ENCODE results near the gene PDLIM5.

PDLIM5 gene

DNA sequence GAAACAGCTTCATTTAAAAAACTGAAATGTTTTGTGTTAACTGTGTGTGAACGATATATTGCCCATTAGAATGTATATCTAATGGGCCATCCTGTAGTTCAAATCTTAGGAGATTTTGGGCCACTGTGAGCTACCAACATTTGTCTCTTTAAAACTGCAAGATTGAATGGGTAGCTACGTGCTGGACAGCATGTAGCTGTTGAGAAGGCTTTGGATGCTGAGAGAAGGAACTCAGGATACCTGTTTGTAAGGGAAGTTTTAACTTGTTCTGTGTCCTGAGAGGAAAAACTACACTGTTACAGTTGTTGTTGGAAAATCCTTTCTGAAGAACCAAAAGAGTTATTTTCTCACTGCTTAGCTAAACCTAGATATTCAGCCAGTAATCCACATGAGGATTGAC lies 45.9 kb downstream of the PDLIM5 start:
- Histone ChIP-seq H3K9me2 (replicated peaks; ENCODE audit: low read depth, low read length) (no peaks in the 10 kb centered on the region), H3K36me3 (ENCODE audit: insufficient read depth, low read length) (no peaks in the 10 kb centered on the region), H3K4me3 (ENCODE audit: low read length, poor library complexity, severe bottlenecking) (no peak overlapping the region), H4K20me1 (ENCODE audit: insufficient read depth, low read length, poor library complexity, severe bottlenecking) (no peaks in the 10 kb centered on the region), H3K4me2 (ENCODE audit: low read depth, low read length, poor library complexity, severe bottlenecking) (no peak overlapping the region), H2AFZ (ENCODE audit: low read length) (no peak overlapping the region), H3K9me3 (ENCODE audit: insufficient read depth, low read depth, low read length) (no peaks in the 10 kb centered on the region; the same call in 1 of the 2 replicates), H3K9ac (ENCODE audit: low read depth, low read length, poor library complexity, severe bottlenecking) (no peak overlapping the region), H3K79me2 (ENCODE audit: insufficient read depth, low read length) (peaks cover 7% of the 10 kb centered on the region; the same call in 1 of the 2 replicates), H3F3A (ENCODE audit: low read depth) (no peaks in the 10 kb centered on the region), H3K4me1 (ENCODE audit: insufficient read depth, low read length, poor library complexity, severe bottlenecking) (no peaks in the 10 kb centered on the region), H3K27me3 (ENCODE audit: insufficient read depth, low read length, poor library complexity, severe bottlenecking) (no peaks in the 10 kb centered on the region)
- TF ChIP-seq EZH2phosphoT487 (IDR thresholded peaks at IDR 0.05; ENCODE audit: borderline replicate concordance): no peak
- TF ChIP-seq, protein P1, sequence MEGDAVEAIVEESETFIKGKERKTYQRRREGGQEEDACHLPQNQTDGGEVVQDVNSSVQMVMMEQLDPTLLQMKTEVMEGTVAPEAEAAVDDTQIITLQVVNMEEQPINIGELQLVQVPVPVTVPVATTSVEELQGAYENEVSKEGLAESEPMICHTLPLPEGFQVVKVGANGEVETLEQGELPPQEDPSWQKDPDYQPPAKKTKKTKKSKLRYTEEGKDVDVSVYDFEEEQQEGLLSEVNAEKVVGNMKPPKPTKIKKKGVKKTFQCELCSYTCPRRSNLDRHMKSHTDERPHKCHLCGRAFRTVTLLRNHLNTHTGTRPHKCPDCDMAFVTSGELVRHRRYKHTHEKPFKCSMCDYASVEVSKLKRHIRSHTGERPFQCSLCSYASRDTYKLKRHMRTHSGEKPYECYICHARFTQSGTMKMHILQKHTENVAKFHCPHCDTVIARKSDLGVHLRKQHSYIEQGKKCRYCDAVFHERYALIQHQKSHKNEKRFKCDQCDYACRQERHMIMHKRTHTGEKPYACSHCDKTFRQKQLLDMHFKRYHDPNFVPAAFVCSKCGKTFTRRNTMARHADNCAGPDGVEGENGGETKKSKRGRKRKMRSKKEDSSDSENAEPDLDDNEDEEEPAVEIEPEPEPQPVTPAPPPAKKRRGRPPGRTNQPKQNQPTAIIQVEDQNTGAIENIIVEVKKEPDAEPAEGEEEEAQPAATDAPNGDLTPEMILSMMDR (conservative IDR thresholded peaks at IDR 0.05; ENCODE audit: low read length): no peak

GRCh38 chr4:94498502-94498901 lies 46.8 kb downstream of the PDLIM5 start:
- Histone ChIP-seq H3K36me3 (ENCODE audit: insufficient read depth, low read length) (no peaks in the 10 kb centered on the region), H3K9me2 (replicated peaks; ENCODE audit: low read depth, low read length) (no peaks in the 10 kb centered on the region), H3K79me2 (ENCODE audit: insufficient read depth, low read length) (peaks cover 4% of the 10 kb centered on the region; the same call in 1 of the 2 replicates), H3K9me3 (ENCODE audit: insufficient read depth, low read depth, low read length) (no peaks in the 10 kb centered on the region; the same call in 1 of the 2 replicates), H3K9ac (ENCODE audit: low read depth, low read length, poor library complexity, severe bottlenecking) (no peak overlapping the region), H3K4me3 (ENCODE audit: low read length, poor library complexity, severe bottlenecking) (no peak overlapping the region), H3K4me1 (ENCODE audit: insufficient read depth, low read length, poor library complexity, severe bottlenecking) (no peaks in the 10 kb centered on the region), H2AFZ (ENCODE audit: low read length) (no peak overlapping the region), H3K27me3 (ENCODE audit: insufficient read depth, low read length, poor library complexity, severe bottlenecking) (no peaks in the 10 kb centered on the region), H3F3A (ENCODE audit: low read depth) (no peaks in the 10 kb centered on the region), H3K4me2 (ENCODE audit: low read depth, low read length, poor library complexity, severe bottlenecking) (no peak overlapping the region), H4K20me1 (ENCODE audit: insufficient read depth, low read length, poor library complexity, severe bottlenecking) (no peaks in the 10 kb centered on the region)
- TF ChIP-seq EZH2phosphoT487 (IDR thresholded peaks at IDR 0.05; ENCODE audit: borderline replicate concordance): no peak
- TF ChIP-seq, protein P1 (conservative IDR thresholded peaks at IDR 0.05; ENCODE audit: low read length): no peak

- TF ChIP-seq, protein P1 (conservative IDR thresholded peaks at IDR 0.05; ENCODE audit: low read length): no peak
- TF ChIP-seq EZH2phosphoT487 (IDR thresholded peaks at IDR 0.05; ENCODE audit: borderline replicate concordance): no peak
- Histone ChIP-seq H3K9me3 (ENCODE audit: insufficient read depth, low read depth, low read length) (no peaks in the 10 kb centered on the region; the same call in 1 of the 2 replicates), H3F3A (ENCODE audit: low read depth) (no peaks in the 10 kb centered on the region), H3K4me3 (ENCODE audit: low read length, poor library complexity, severe bottlenecking) (no peak overlapping the region), H3K79me2 (ENCODE audit: insufficient read depth, low read length) (peaks cover 5% of the 10 kb centered on the region; the same call in 1 of the 2 replicates), H3K36me3 (ENCODE audit: insufficient read depth, low read length) (no peaks in the 10 kb centered on the region), H3K9me2 (replicated peaks; ENCODE audit: low read depth, low read length) (no peaks in the 10 kb centered on the region), H3K9ac (ENCODE audit: low read depth, low read length, poor library complexity, severe bottlenecking) (no peak overlapping the region), H2AFZ (ENCODE audit: low read length) (no peak overlapping the region), H3K4me2 (ENCODE audit: low read depth, low read length, poor library complexity, severe bottlenecking) (no peak overlapping the region), H4K20me1 (ENCODE audit: insufficient read depth, low read length, poor library complexity, severe bottlenecking) (no peaks in the 10 kb centered on the region), H3K27me3 (ENCODE audit: insufficient read depth, low read length, poor library complexity, severe bottlenecking) (no peaks in the 10 kb centered on the region), H3K4me1 (ENCODE audit: insufficient read depth, low read length, poor library complexity, severe bottlenecking) (no peaks in the 10 kb centered on the region)
These were observed 48.9 kb downstream of the PDLIM5 start for GRCh38 chr4:94500685-94501084.
